ENCODE data around the gene ISX.

The ISX gene

GRCh38 chr22:35132568-35132967 lies 66.6 kb downstream of the ISX start:
- H3K27ac ChIP-seq: no peak overlapping the region
- no peak overlapping the region for H3K4me3 ChIP-seq (ENCODE audit: low read depth in 1 of 2, low read length in 1 of 2)
- H3K9me3 ChIP-seq: no peaks in the 10 kb centered on the region
- no peaks in the 10 kb centered on the region for H3K36me3 ChIP-seq
- peaks cover 30% of the 10 kb centered on the region for H3K27me3 ChIP-seq
- no peaks in the 10 kb centered on the region for H3K4me1 ChIP-seq (ENCODE audit: control insufficient read depth in 1 of 2, insufficient read depth in 1 of 2, low read depth in 1 of 2, low read length in 1 of 2)
- TF ChIP-seq, protein P1, sequence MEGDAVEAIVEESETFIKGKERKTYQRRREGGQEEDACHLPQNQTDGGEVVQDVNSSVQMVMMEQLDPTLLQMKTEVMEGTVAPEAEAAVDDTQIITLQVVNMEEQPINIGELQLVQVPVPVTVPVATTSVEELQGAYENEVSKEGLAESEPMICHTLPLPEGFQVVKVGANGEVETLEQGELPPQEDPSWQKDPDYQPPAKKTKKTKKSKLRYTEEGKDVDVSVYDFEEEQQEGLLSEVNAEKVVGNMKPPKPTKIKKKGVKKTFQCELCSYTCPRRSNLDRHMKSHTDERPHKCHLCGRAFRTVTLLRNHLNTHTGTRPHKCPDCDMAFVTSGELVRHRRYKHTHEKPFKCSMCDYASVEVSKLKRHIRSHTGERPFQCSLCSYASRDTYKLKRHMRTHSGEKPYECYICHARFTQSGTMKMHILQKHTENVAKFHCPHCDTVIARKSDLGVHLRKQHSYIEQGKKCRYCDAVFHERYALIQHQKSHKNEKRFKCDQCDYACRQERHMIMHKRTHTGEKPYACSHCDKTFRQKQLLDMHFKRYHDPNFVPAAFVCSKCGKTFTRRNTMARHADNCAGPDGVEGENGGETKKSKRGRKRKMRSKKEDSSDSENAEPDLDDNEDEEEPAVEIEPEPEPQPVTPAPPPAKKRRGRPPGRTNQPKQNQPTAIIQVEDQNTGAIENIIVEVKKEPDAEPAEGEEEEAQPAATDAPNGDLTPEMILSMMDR (IDR thresholded peaks at IDR 0.05): no peak

GRCh38 chr22:35133702-35134380 lies 67.9 kb downstream of the ISX start:
- TF ChIP-seq, protein P1 (IDR thresholded peaks at IDR 0.05): no peak
- peaks cover 30% of the 10 kb centered on the region for H3K27me3 ChIP-seq
- H3K4me1 ChIP-seq (ENCODE audit: control insufficient read depth in 1 of 2, insufficient read depth in 1 of 2, low read depth in 1 of 2, low read length in 1 of 2): no peaks in the 10 kb centered on the region
- H3K4me3 ChIP-seq (ENCODE audit: low read depth in 1 of 2, low read length in 1 of 2): no peak overlapping the region
- H3K27ac ChIP-seq: no peak overlapping the region
- no peaks in the 10 kb centered on the region for H3K9me3 ChIP-seq
- H3K36me3 ChIP-seq: no peaks in the 10 kb centered on the region

- TF ChIP-seq, protein P1 (IDR thresholded peaks at IDR 0.05): no peak
- Histone ChIP-seq H3K27me3 (peaks cover 30% of the 10 kb centered on the region), H3K9me3 (no peaks in the 10 kb centered on the region), H3K4me3 (ENCODE audit: low read depth in 1 of 2, low read length in 1 of 2) (no peak overlapping the region), H3K27ac (no peak overlapping the region), H3K36me3 (no peaks in the 10 kb centered on the region), H3K4me1 (ENCODE audit: control insufficient read depth in 1 of 2, insufficient read depth in 1 of 2, low read depth in 1 of 2, low read length in 1 of 2) (no peaks in the 10 kb centered on the region)
These were observed 68.7 kb downstream of the ISX start for GRCh38 chr22:35134637-35135036.

DNA sequence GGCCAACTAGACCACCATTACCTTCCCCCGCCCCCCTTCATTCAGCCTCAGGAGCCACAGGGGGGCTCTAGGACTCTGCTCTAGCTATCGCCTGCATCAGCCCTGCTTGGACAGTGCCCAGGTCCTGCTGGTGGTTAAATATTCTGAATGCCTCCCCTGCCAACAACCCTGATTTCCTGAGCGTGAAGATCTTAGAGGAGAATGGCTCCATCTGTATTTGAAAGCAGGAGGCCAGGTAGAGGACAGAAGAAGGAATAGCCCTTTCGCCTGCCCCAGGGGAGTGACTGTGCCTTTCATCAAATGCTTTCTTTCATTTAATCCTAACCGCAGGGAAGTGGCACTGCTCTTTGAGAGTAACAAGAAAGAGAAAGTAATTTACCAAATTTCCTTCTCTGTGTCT lies 69.2 kb downstream of the ISX start:
- Histone ChIP-seq H3K27me3 (peaks cover 30% of the 10 kb centered on the region), H3K36me3 (no peaks in the 10 kb centered on the region), H3K9me3 (no peaks in the 10 kb centered on the region), H3K4me3 (ENCODE audit: low read depth in 1 of 2, low read length in 1 of 2) (no peak overlapping the region), H3K4me1 (ENCODE audit: control insufficient read depth in 1 of 2, insufficient read depth in 1 of 2, low read depth in 1 of 2, low read length in 1 of 2) (no peaks in the 10 kb centered on the region), H3K27ac (no peak overlapping the region)
- TF ChIP-seq, protein P1 (IDR thresholded peaks at IDR 0.05): no peak

Data from neutrophil (primary cell).